Breast epithelium (tissue), 3 donors: ENCODE measurements around the gene TTBK1.

Source experiments
- CTCF ChIP-seq, 3 donors: fragments of 450-650 bp; IDR thresholded peaks; one replicate each; pipeline ENCODE4 v1.5.1; 2016 to 2017; ENCODE audit warnings: antibody characterized with exemption in 3 of 3, mild to moderate bottlenecking in 3 of 3, moderate library complexity in 3 of 3
- POLR2A ChIP-seq: fragments of 450-650 bp; IDR thresholded peaks from one replicate; pipeline ENCODE4 v1.6.1; 2016; ENCODE audit warnings: antibody characterized with exemption, mild to moderate bottlenecking, moderate library complexity
- POLR2AphosphoS5 ChIP-seq, 3 donors: sonication (generic); formaldehyde crosslinking; IDR thresholded peaks; one replicate each; pipeline ENCODE4 v1.6.1; 2017; ENCODE audit warnings: antibody characterized with exemption in 3 of 3

- TF ChIP-seq POLR2AphosphoS5 (IDR thresholded peaks at IDR 0.05) (no peak), CTCF (IDR thresholded peaks at IDR 0.05) (no peak), POLR2A (no peak)
Measured at GRCh38 chr6:43254138-43254817, 11.0 kb downstream of the TTBK1 start.
